HG03095 (cell line): ENCODE results near the gene TSSC4.

ENCODE experiments used
- ATAC-seq: cut with Tn5 transposase; IDR thresholded peaks from one replicate; pipeline ENCODE4 v1.9.1; 2021; ENCODE audit warnings: moderate library complexity; ENCODE audit not compliant: unreplicated experiment

The TSSC4 gene

GRCh38 chr11:2446590-2447252 is 46.2 kb downstream of the TSSC4 start:
- ATAC-seq = no peak

- ATAC-seq = no peak
Observed at GRCh38 chr11:2447253-2447950, 46.9 kb downstream of the TSSC4 start.

GRCh38 chr11:2447951-2448650 is 47.6 kb downstream of the TSSC4 start:
- no peak for ATAC-seq

DNA sequence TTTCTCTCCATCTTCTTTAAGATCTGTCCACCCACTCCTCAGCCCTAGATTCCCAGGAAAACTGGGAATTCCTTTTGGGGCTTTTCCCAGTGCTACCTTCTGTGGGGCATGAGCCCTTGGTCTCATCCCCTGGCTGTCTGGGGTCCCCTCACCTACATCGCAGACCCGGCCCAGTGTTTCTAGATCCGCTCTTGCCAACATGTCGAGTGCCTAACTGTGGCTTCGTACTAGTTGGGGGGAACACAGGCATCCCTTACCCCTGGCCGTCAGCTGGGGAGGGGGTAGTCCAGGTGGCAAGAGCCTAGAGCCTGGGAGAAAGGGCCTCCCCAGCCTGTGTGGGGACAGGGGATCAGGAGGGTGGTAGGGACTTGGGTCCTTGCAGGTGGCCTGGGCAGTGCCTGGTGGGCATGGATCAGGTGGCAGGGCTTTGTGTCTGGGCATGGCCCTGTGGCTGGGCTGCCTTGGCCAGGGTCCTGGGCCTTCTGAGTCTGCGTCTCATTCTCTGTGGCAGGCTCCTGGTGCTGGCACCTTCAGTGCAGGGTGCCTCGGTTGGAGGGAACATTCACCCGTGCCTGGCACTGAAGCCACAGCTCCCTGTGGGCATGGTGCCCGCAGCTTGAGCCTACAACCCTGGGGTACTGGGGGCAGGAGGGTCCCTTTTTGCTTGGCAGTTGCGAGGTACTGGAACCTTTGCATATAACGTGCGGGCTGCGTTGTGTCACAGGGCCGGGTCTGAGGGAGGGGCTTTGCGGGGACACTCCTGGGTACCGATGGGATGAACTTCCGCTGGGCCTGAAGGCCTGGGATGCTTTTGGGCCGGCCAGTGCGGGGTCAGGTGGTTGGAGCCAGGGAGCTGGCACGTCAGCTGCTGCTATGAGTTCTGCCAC is 48.4 kb downstream of the TSSC4 start:
- no peak for ATAC-seq

- ATAC-seq = no peak
Observed at GRCh38 chr11:2449548-2450320, 49.2 kb downstream of the TSSC4 start.

- no peak for ATAC-seq
Observed at GRCh38 chr11:2450321-2451041, 49.9 kb downstream of the TSSC4 start.

DNA sequence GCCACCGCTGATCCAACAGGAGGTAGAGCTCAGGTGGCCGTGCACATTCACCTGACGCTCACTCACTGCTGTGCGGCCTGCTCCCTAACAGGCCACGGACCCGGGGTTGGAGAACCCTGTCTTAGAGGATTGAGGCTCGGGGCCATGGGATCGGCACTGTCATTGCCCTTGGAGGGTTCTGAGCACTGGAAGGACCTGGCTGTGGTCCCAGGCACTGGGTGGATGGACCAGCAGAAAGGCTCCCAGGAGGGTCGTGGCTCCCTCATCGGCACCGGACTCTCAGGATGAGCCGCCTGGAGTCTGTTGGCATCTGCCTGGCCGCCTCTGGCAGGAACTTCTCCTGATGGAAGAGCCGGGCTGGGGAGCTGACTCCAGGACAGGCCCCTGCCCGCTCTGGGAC is 50.8 kb downstream of the TSSC4 start:
- no peak for ATAC-seq

- ATAC-seq = no peak
Observed at GRCh38 chr11:2451916-2452315, 51.4 kb downstream of the TSSC4 start.

DNA sequence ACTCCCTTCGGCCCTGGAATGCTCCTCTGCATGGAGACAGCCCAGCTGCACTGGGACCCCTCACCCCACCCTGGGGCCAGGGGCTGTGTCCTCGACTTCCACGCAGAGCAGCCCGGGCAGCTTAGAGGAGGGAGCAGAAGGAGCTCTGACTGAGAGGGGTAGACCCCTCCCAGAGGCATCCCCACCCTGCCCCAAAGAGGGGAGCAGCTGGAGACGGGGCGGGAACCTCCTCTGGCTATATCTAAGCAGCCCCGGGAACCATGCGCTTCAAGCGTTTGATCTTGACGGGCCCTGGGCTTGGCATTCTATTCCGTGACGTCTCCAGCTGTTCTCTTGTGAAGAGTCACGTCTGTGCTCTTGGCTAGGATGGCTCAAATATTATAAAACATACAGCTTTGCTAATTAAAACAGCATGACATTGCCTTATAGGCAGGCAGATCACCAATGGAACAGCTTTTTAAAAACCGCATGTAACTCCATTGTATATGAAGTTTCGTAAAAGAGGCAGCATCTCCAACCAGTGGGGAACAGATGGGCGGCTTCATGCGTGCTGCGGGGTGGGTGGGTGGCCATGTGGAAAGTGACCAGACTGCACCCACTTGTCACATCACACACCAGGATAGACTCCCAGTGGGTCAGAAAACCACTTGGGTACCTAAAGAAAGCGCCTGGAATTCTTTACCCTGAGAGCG is 51.9 kb downstream of the TSSC4 start:
- ATAC-seq = no peak

DNA sequence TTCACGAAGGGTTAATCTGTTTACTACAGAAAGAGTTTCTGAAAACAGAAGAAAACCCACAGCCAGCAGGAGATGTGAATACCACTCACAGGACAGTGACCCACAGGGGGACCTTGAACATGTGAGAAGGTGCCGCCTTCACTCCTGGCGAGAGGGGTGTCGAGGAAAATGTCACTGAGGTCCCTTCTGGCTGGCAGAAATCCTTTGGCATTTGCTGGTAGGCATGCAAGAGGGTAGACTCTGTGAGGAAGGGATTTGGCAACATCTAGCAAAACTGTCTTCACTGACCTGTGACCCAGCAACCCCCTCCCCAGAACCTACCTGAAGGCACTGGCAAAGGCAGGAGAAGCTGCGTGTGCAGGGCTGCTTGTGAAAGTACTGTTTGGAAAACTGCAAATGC is 52.9 kb downstream of the TSSC4 start:
- ATAC-seq = no peak
